Heart left ventricle (tissue), 16 donors: ENCODE data around the gene DIP2B. TPM values are rescaled to one million over a fixed set of nuclear protein-coding genes. Genes with fewer than 3 reads are reported as not detected.
"Not testable (repeated sequence)": the region's sequence is repeated elsewhere in the genome, so short reads cannot be mapped to it uniquely, and the experiment has no call there.

Source experiments
- ATAC-seq, 4 donors: fragments of 200-7000 bp; cut with Tn5 transposase; one replicate each; pipeline ENCODE4 v1.9.1; 2020 to 2022; ENCODE audit warnings: moderate library complexity in 4 of 4, mild to moderate bottlenecking in 3 of 4, moderate number of reproducible peaks in 1 of 4
- DNase-seq, 5 donors: peaks; one replicate each; pipeline ENCODE4 v3.0.0-alpha.2; 2020
- H3K27ac ChIP-seq, 12 donors: fragments of 200-600 bp; sonication (generic) in 4 of 12; one replicate each; pipeline versions ENCODE4 v1.5.0 to v1.8.0; 2016 to 2022; ENCODE audit warnings: mild to moderate bottlenecking in 2 of 12
- H3K27me3 ChIP-seq, 9 donors: fragments of 200-600 bp; sonication (generic) in 2 of 9; one replicate each; pipeline versions ENCODE4 v1.5.1 to v1.8.0; 2016 to 2022; ENCODE audit warnings: mild to moderate bottlenecking in 3 of 9
- H3K36me3 ChIP-seq, 9 donors: fragments of 200-600 bp; sonication (generic) in 2 of 9; one replicate each; pipeline versions ENCODE4 v1.5.0 to v1.8.0; 2018 to 2022; ENCODE audit warnings: mild to moderate bottlenecking in 2 of 9
- H3K4me1 ChIP-seq, 12 donors: fragments of 200-600 bp; sonication (generic) in 4 of 12; one replicate each; pipeline versions ENCODE4 v1.5.0 to v1.8.0; 2016 to 2022; ENCODE audit warnings: mild to moderate bottlenecking in 3 of 12
- H3K4me3 ChIP-seq, 12 donors: fragments of 200-600 bp; sonication (generic) in 4 of 12; one replicate each; pipeline versions ENCODE4 v1.5.0 to v1.8.0; 2017 to 2022; ENCODE audit warnings: mild to moderate bottlenecking in 9 of 12, moderate library complexity in 4 of 12
- H3K9me3 ChIP-seq, 12 donors: fragments of 200-600 bp; sonication (generic) in 4 of 12; one replicate each; pipeline versions ENCODE4 v1.5.0 to v1.8.0; 2016 to 2022; ENCODE audit warnings: mild to moderate bottlenecking in 1 of 12
- CTCF ChIP-seq, 12 donors: fragments of 200-600 bp; sonication (generic) in 4 of 12; IDR thresholded peaks; one replicate each; pipeline versions ENCODE4 v1.5.0 to v1.8.0; 2018 to 2022; ENCODE audit warnings: antibody characterized with exemption in 12 of 12, mild to moderate bottlenecking in 5 of 12
- POLR2A ChIP-seq, 2 donors: fragments of 450-650 bp; IDR thresholded peaks; one replicate each; pipeline ENCODE4 v1.6.1; 2017; ENCODE audit warnings: antibody characterized with exemption in 2 of 2, mild to moderate bottlenecking in 2 of 2, moderate library complexity in 2 of 2
- WGBS, 4 donors: extraction: QIAGEN DNeasy Blood & Tissue Kit in 2 of 4; methylation state at CpG; one replicate each; pipeline versions ENCODE4 v1.1.5 to v1.1.7; 2013 to 2018; 5-methylcytosine and 5-hydroxymethylcytosine counted together
- intact Hi-C, 10 donors: fragments of 100-400 bp; cut with DNase I; formaldehyde crosslinking; loops; one replicate each; pipeline versions ENCODE4 v1.11.1 to v1.14.2; 2022
- polyA plus RNA-seq, 2 donors: library from polyadenylated mRNA; stranded (reverse); fragments of 200-250 nt; gene quantifications; one replicate each; pipeline ENCODE4 v1.2.3, GENCODE V29; 2013
- total RNA-seq, 9 donors: library from RNA; depleted of rRNA in 2 of 9; stranded (reverse); fragments of >200 nt in 2 of 9; fragmentation: NEBNext Ultra II Directional in 3 of 9; extraction: Animal tissue kit (Norgen Biotek cat#: 25700) in 3 of 9; gene quantifications; one replicate each; pipeline versions ENCODE4 v1.1.0 to v1.2.4, GENCODE V29; 2016 to 2023
- donor health status: ischemic (EF 13 %, LVEDD 7.1; RV severe dilation, severe dysfunction).
- donor health status: healthy with polysubstance abuse.
- donor health status: DM: no; HTN: yes; CAD: no.
- donor health status: DM: no; HTN: no; CAD: no.
- donor health status: ischemic (EF 25% LVEDD 6.9; RV normal size, moderate dysfunction).
- donor health status: ischemic (EF 25% LVEDD 5.7; RV mildly dilated, moderate dysfunction).
- donor health status: healthy.
- donor health status: DM: yes; HTN: yes; CAD: no.
- donor health status: ischemic (EF 35%, LVEDD 5.7; RV mildly dilated, moderate dysfunction).
- donor health status: nonischemic (EF 11% LVEDD 7.7; RV severe dilation, severe dysfunction).
- donor health status: DM: yes; HTN: yes; CAD: no.
- donor health status: PGD.
- donor health status: ischemic (EF 29% LVEDD 5.4; RV normal size, mild dysfunction).
- donor health status: nonischemic (EF 23%, LVEDD 6.1; RV moderate dilation, normal function).

DIP2B gene
- total and polyA plus RNA-seq, 11 donors = 3.4 to 25.0 (median 16.7) TPM

DNA sequence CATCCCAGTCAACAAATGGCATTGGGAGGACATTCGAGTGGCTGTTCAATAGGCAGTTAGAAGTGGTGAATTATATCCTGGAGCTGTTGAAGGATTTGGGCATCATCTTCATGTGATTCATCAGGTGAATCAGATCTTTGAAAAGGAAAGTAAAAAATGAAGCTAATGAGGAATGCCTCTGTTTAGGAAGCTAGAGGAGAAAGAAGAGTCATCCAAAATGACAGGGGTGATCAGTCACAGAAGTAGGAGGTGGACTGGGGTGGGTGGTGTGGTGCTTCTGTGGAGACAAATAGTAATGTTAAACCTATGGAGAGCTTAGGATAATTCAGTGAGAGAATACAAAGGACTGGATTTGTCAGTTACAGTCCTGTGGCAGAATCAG is 32.7 kb downstream of the DIP2B start:
- TF ChIP-seq POLR2A (IDR thresholded peaks at IDR 0.05) (no peak), CTCF (IDR thresholded peaks at IDR 0.05) (no peak)
- intact Hi-C loops = no loop called here
- Histone ChIP-seq H3K4me1 (peaks cover 0 to 60% (median 9%) of the 10 kb centered on the region in 12 donors), H3K27ac (peak overlapping the region in 1 of 12 donors; percentile 32), H3K9me3 (no peaks in the 10 kb centered on the region), H3K36me3 (peaks cover 0 to 4% (median 0%) of the 10 kb centered on the region in 9 donors), H3K27me3 (no peaks in the 10 kb centered on the region), H3K4me3 (no peak overlapping the region)
- no peak for DNase-seq
- no peak for ATAC-seq
- 90 to 99% (median 96%) methylated on average over 1 of the region's 1 CpG for WGBS, 4 donors

GRCh38 chr12:50538182-50538581 is 33.4 kb downstream of the DIP2B start:
- H3K27me3 ChIP-seq = no peaks in the 10 kb centered on the region
- H3K4me1 ChIP-seq = peaks cover 0 to 54% (median 4%) of the 10 kb centered on the region in 12 donors
- H3K9me3 ChIP-seq = no peaks in the 10 kb centered on the region
- peaks cover 0 to 4% (median 0%) of the 10 kb centered on the region in 9 donors for H3K36me3 ChIP-seq
- WGBS, 4 donors = 75 to 89% (median 85%) methylated on average over 3 of the region's 3 CpGs
- TF ChIP-seq CTCF (IDR thresholded peaks at IDR 0.05) = no peak
- TF ChIP-seq POLR2A (IDR thresholded peaks at IDR 0.05) = no peak
- ATAC-seq (peak in 2 of 4 donors; percentile 26 to 57), DNase-seq (no peak)
- no peak overlapping the region for H3K4me3 ChIP-seq
- intact Hi-C loops = no loop called here
- peak overlapping the region in 1 of 12 donors; percentile 32 for H3K27ac ChIP-seq

DNA sequence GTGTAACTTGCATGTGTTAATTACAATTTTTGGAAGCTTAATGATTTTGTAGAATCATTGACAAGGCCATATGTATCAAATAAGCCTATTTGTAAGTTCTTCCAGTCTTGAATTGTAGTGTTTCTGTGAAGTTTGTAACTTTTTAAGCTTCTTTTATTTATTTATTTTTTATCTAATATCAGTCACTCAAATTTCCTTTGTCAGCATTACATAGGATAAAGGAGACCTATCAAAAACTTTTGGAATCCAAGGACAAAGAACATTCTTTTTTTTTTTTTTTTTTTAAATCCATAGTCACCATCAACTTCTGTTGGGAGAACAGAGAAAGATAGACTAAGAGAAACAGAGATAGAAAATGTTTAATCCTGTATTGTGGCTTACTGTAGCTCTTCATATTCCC is 36.4 kb downstream of the DIP2B start:
- TF ChIP-seq POLR2A (IDR thresholded peaks at IDR 0.05) = no peak
- TF ChIP-seq CTCF (IDR thresholded peaks at IDR 0.05) = no peak
- ATAC-seq (no peak), DNase-seq (no peak)
- H3K36me3 ChIP-seq = peaks cover 0 to 4% (median 0%) of the 10 kb centered on the region in 9 donors
- no peak overlapping the region for H3K4me3 ChIP-seq
- no peaks in the 10 kb centered on the region for H3K27me3 ChIP-seq
- no peak overlapping the region for H3K27ac ChIP-seq
- peaks cover 0 to 45% (median 5%) of the 10 kb centered on the region in 12 donors for H3K4me1 ChIP-seq
- intact Hi-C loops = no loop called here
- no peaks in the 10 kb centered on the region for H3K9me3 ChIP-seq

DNA sequence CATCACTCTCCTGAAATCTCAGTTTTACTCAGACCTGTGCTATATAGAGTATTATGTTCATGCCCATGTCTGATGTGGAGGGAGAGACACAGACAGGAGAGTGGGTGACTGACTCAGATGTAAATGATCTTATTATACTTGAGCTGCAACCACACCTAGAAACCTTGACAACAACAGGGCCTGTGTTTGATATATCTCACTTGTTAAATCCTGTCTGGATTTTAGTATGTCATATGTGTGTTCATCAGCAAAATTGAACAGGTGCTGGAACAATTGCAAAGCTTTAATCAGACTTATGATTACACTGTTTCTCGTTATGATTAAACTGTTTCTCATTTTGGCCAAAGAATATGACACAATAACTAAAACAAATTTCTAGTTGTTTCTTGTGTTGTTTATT is 37.7 kb downstream of the DIP2B start:
- no peak overlapping the region for H3K27ac ChIP-seq
- 65 to 71% (median 68%) methylated on average over 1 of the region's 1 CpG for WGBS, 4 donors
- no peak for DNase-seq
- no peaks in the 10 kb centered on the region for H3K36me3 ChIP-seq
- no peak overlapping the region for H3K4me3 ChIP-seq
- TF ChIP-seq POLR2A (IDR thresholded peaks at IDR 0.05) (no peak), CTCF (IDR thresholded peaks at IDR 0.05) (no peak)
- H3K27me3 ChIP-seq = no peaks in the 10 kb centered on the region
- intact Hi-C loops = no loop called here
- ATAC-seq = no peak
- H3K9me3 ChIP-seq = no peaks in the 10 kb centered on the region
- H3K4me1 ChIP-seq = peaks cover 0 to 41% (median 9%) of the 10 kb centered on the region in 12 donors

- ATAC-seq, H3K27ac ChIP-seq, intact Hi-C loops, H3K9me3 ChIP-seq, DNase-seq, H3K4me3 ChIP-seq, H3K27me3 ChIP-seq, H3K36me3 ChIP-seq: not testable (repeated sequence)
- H3K4me1 ChIP-seq = peaks cover 0 to 33% (median 7%) of the 10 kb centered on the region in 12 donors
- 88 to 98% (median 90%) methylated on average over 11 of the region's 11 CpGs for WGBS, 4 donors
Measured at GRCh38 chr12:50543188-50543587, 38.4 kb downstream of the DIP2B start.
